Uterus (tissue), 2 donors: Measurements from ENCODE around the gene UQCRC1.

ENCODE experiments used
- CTCF ChIP-seq, 4 experiments: fragments of 200-600 bp in 2 of 4; fragments of 450-650 bp in 2 of 4; sonication (generic) in 2 of 4; IDR thresholded peaks; one replicate each; pipeline ENCODE4 v1.5.1; 2016 to 2019; ENCODE audit warnings: antibody characterized with exemption in 4 of 4, mild to moderate bottlenecking in 2 of 4, moderate library complexity in 1 of 4
- POLR2A ChIP-seq, 2 donors: fragments of 450-650 bp; IDR thresholded peaks; one replicate each; pipeline ENCODE4 v1.6.1; 2016; ENCODE audit warnings: antibody characterized with exemption in 2 of 2, mild to moderate bottlenecking in 1 of 2, moderate library complexity in 1 of 2

GRCh38 chr3:48571938-48572337 is 37.5 kb downstream of the UQCRC1 start:
- TF ChIP-seq CTCF (IDR thresholded peaks at IDR 0.05) = no peak
- no peak for TF ChIP-seq POLR2A (IDR thresholded peaks at IDR 0.05)
